Loucy (cell line): Measurements from ENCODE around the gene MAP7.

ENCODE experiments used
- EZH2phosphoT487 ChIP-seq: fragments of 200-600 bp; IDR thresholded peaks from 2 replicates; pipeline ENCODE4 v1.6.1; 2018; ENCODE audit warnings: antibody characterized with exemption, mild to moderate bottlenecking, moderate library complexity, borderline replicate concordance
- TF ChIP-seq, protein P1 (sequence below): fragments of 200-600 bp; sonication (generic); conservative IDR thresholded peaks from 2 replicates; pipeline ENCODE4 v1.5.1; 2014; ENCODE audit warnings: mild to moderate bottlenecking, antibody characterized with exemption, low read length

DNA sequence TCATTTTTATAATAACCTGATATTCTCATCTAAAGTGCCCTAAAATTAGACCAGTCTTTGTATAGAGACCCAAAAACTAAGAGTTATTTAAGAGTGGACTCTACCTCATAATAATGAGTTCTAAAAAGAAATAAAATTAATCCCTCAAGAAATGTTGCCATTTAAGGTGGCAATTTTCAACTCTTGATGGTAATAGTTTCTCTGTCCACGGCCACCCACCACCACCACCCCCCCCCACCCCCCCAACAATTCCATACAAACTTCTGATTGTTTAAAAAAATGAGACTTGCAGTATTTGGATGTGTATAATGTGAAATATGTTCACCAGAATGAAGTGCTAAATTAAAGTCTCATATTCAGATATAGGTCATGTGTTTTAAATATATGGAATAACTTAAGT is 2.4 kb downstream of the MAP7 start:
- TF ChIP-seq, protein P1, sequence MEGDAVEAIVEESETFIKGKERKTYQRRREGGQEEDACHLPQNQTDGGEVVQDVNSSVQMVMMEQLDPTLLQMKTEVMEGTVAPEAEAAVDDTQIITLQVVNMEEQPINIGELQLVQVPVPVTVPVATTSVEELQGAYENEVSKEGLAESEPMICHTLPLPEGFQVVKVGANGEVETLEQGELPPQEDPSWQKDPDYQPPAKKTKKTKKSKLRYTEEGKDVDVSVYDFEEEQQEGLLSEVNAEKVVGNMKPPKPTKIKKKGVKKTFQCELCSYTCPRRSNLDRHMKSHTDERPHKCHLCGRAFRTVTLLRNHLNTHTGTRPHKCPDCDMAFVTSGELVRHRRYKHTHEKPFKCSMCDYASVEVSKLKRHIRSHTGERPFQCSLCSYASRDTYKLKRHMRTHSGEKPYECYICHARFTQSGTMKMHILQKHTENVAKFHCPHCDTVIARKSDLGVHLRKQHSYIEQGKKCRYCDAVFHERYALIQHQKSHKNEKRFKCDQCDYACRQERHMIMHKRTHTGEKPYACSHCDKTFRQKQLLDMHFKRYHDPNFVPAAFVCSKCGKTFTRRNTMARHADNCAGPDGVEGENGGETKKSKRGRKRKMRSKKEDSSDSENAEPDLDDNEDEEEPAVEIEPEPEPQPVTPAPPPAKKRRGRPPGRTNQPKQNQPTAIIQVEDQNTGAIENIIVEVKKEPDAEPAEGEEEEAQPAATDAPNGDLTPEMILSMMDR: no peak
- TF ChIP-seq EZH2phosphoT487: no peak
